B cell (primary cell): Measurements from ENCODE around the gene SDK1.

Source experiments
- CTCF ChIP-seq: fragments of 200-600 bp; IDR thresholded peaks from one replicate; pipeline ENCODE4 v1.8.0; 2022; ENCODE audit warnings: antibody characterized with exemption, mild to moderate bottlenecking
- EZH2 ChIP-seq: IDR thresholded peaks from 2 replicates; pipeline ENCODE4 v1.6.1; 2012; ENCODE audit warnings: borderline replicate concordance, low read depth, mild to moderate bottlenecking, moderate library complexity, low read length; ENCODE audit not compliant: insufficient read depth, poor library complexity, severe bottlenecking

- TF ChIP-seq CTCF (no peak), EZH2 (no peak)
Observed at GRCh38 chr7:3753868-3754267, 452.8 kb downstream of the SDK1 start.
